Measurements from ENCODE around the gene PSMD11. TPM values are rescaled to one million over a fixed set of nuclear protein-coding genes. Genes with fewer than 3 reads are reported as not detected.

Gene PSMD11
- total RNA-seq, 2 donors from 2014 or later, result 77.4 to 79.3 TPM

- intact Hi-C loops (cut with DNase I, micrococcal nuclease), result no loop called here
- DNase-seq (peak in 1 of 2 donors; percentile 72), ATAC-seq (peak; percentile 33)
These were observed 17.7 kb downstream of the PSMD11 start for GRCh38 chr17:32461853-32462617.

- DNase-seq, result no peak
- intact Hi-C loops (cut with DNase I, micrococcal nuclease), result no loop called here
- no peak for ATAC-seq
These were observed 19.0 kb downstream of the PSMD11 start for GRCh38 chr17:32463304-32463703.

- DNase-seq (no peak), ATAC-seq (no peak)
- intact Hi-C loops (cut with DNase I, micrococcal nuclease), result no loop called here
These were observed 20.1 kb downstream of the PSMD11 start for GRCh38 chr17:32464374-32464773.

- intact Hi-C loops (cut with DNase I, micrococcal nuclease), result no loop called here
- DNase-seq (no peak), ATAC-seq (no peak)
These were observed 23.6 kb downstream of the PSMD11 start for GRCh38 chr17:32467949-32468348.

GRCh38 chr17:32470405-32471167 is 26.3 kb downstream of the PSMD11 start:
- no peak for ATAC-seq
- intact Hi-C loops (cut with DNase I, micrococcal nuclease), result no loop called here
- no peak for DNase-seq

- ATAC-seq (no peak), DNase-seq (no peak)
- intact Hi-C loops (cut with DNase I, micrococcal nuclease), result no loop called here
These were observed 27.3 kb downstream of the PSMD11 start for GRCh38 chr17:32471652-32472051.

GRCh38 chr17:32475258-32475657 is 30.9 kb downstream of the PSMD11 start:
- no peak for DNase-seq
- no peak for ATAC-seq
- intact Hi-C loops (cut with DNase I, micrococcal nuclease), result no loop called here

GRCh38 chr17:32477220-32477619 is 32.9 kb downstream of the PSMD11 start:
- intact Hi-C loops (cut with DNase I, micrococcal nuclease), result no loop called here
- DNase-seq (no peak), ATAC-seq (no peak)

- no peak for ATAC-seq
- intact Hi-C loops (cut with DNase I, micrococcal nuclease), result no loop called here
- DNase-seq, result no peak
These were observed 34.8 kb downstream of the PSMD11 start for GRCh38 chr17:32479074-32479617.

GRCh38 chr17:32481193-32481592 is 36.9 kb downstream of the PSMD11 start:
- no peak for DNase-seq
- no peak for ATAC-seq
- intact Hi-C loops (cut with DNase I, micrococcal nuclease), result no loop called here

GRCh38 chr17:32482568-32483320 is 38.4 kb downstream of the PSMD11 start:
- no peak for ATAC-seq
- no peak for DNase-seq
- intact Hi-C loops (cut with DNase I, micrococcal nuclease), result no loop called here

- intact Hi-C loops (cut with DNase I, micrococcal nuclease), result no loop called here
- peak; percentile 31 for ATAC-seq
These were observed 39.2 kb downstream of the PSMD11 start for GRCh38 chr17:32483451-32484019.

GRCh38 chr17:32484041-32484461 is 39.7 kb downstream of the PSMD11 start:
- no peak for DNase-seq
- intact Hi-C loops (cut with DNase I, micrococcal nuclease), result no loop called here
- no peak for ATAC-seq

More at GRCh38 chr17:32483451-32484019, 39.2 kb downstream of the PSMD11 start:
- DNase-seq, result no peak

- DNase-seq (no peak), ATAC-seq (no peak)
- intact Hi-C loops (cut with DNase I, micrococcal nuclease), result no loop called here
These were observed 40.3 kb downstream of the PSMD11 start for GRCh38 chr17:32484628-32485027.

- intact Hi-C loops (cut with DNase I, micrococcal nuclease), result no loop called here
- no peak for DNase-seq
These were observed 41.2 kb downstream of the PSMD11 start for GRCh38 chr17:32485261-32486110.

GRCh38 chr17:32486111-32486700 is 41.9 kb downstream of the PSMD11 start:
- peak; percentile 83 for ATAC-seq
- intact Hi-C loops (cut with DNase I, micrococcal nuclease), result no loop called here
- peak; percentile 52 to 78 for DNase-seq

More at GRCh38 chr17:32485261-32486110, 41.2 kb downstream of the PSMD11 start:
- ATAC-seq, result no peak

- ATAC-seq, result peak; percentile 64
- peak; percentile 64 to 83 for DNase-seq
- intact Hi-C loops (cut with DNase I, micrococcal nuclease), result no loop called here
These were observed 42.6 kb downstream of the PSMD11 start, which contains the start of gene CDK5R1 for GRCh38 chr17:32486701-32487472. CDK5R1 (plus strand) TSS chr17:32486993; CDS start chr17:32487621, 628 bp downstream.

Data from left colon (tissue), 2 donors.